Endothelial cell of umbilical vein (primary cell): Measurements from ENCODE around the gene USP47. TPM values are rescaled to one million over a fixed set of nuclear protein-coding genes. Genes with fewer than 3 reads are reported as not detected.

Experiments
- BruUV-seq: library from RNA; stranded (reverse); fragments of 400-500 nt; replicated peaks from 2 replicates; lab custom pipeline; 2021; lab: Mats Ljungman, UMichigan
- CTCF ChIA-PET: fragments of 300-600, 350-600 bp; sonication (Branson Sonifier 250); formaldehyde crosslinking; loops from one replicate; lab custom pipeline; 2021; ENCODE audit warnings: antibody characterized with exemption, inconsistent platforms; lab: Charles Lee
- POLR2A ChIA-PET: fragments of 300-600, 350-600 bp; sonication (Branson Sonifier 250); formaldehyde crosslinking; loops from one replicate; lab custom pipeline; 2021; ENCODE audit warnings: antibody characterized with exemption, inconsistent platforms; lab: Charles Lee
- DNase-seq: peaks from one replicate; pipeline ENCODE4 v3.0.0-alpha.2; 2011; ENCODE audit warnings: low read depth, low spot score
- FAIRE-seq: peaks from 2 replicates; lab custom pipeline; 2011; peaks lifted over from hg19 to GRCh38; lab: Jason Lieb, UNC
- H2AFZ ChIP-seq: 2 replicates; pipeline ENCODE4 v1.6.0; 2012; ENCODE audit warnings: low read depth, low read length, control low read depth, inconsistent platforms
- H3K27ac ChIP-seq: 2 replicates; pipeline ENCODE4 v1.5.1; 2011; ENCODE audit warnings: low read depth, mild to moderate bottlenecking, control low read depth, low read length, moderate library complexity; ENCODE audit not compliant: insufficient read depth
- H3K27me3 ChIP-seq, 2 experiments: 2 replicates each; pipeline versions ENCODE4 v1.6.0 to v1.6.1; 2011; ENCODE audit warnings: low read length in 2 of 2, mixed read lengths in 1 of 2; ENCODE audit not compliant: control insufficient read depth in 2 of 2, insufficient read depth in 2 of 2
- H3K36me3 ChIP-seq, 2 experiments: 2 replicates in 1 of 2; 3 replicates in 1 of 2; pipeline ENCODE4 v1.5.1; 2011; ENCODE audit warnings: low read length in 2 of 2, mild to moderate bottlenecking in 1 of 2, moderate library complexity in 1 of 2; ENCODE audit not compliant: control insufficient read depth in 2 of 2, insufficient read depth in 2 of 2; ENCODE audit errors: extremely low read depth in 1 of 2
- H3K4me1 ChIP-seq: 3 replicates; pipeline ENCODE4 v1.5.1; 2011; ENCODE audit warnings: mild to moderate bottlenecking, low read length; ENCODE audit not compliant: control insufficient read depth, insufficient read depth; ENCODE audit errors: extremely low read depth
- H3K4me2 ChIP-seq: 2 replicates; pipeline ENCODE4 v1.6.1; 2011; ENCODE audit warnings: low read length, control low read depth, mixed read lengths; ENCODE audit not compliant: insufficient read depth
- H3K4me3 ChIP-seq, 3 experiments: fragments of 200-600 bp in 1 of 3; sonication (generic), shearing (Covaris generic) in 1 of 3; replicated peaks in 1 of 3; 2 replicates each; pipeline ENCODE4 v1.5.1; 2011 to 2016; ENCODE audit warnings: control low read depth in 3 of 3, low read length in 3 of 3, mild to moderate bottlenecking in 2 of 3, inconsistent platforms in 1 of 3, low read depth in 1 of 3, moderate library complexity in 1 of 3; ENCODE audit not compliant: insufficient read depth in 1 of 3
- H3K79me2 ChIP-seq: 2 replicates; pipeline ENCODE4 v1.6.0; 2012; ENCODE audit warnings: low read length, inconsistent platforms; ENCODE audit not compliant: control insufficient read depth, insufficient read depth
- H3K9ac ChIP-seq: replicated peaks from 2 replicates; pipeline ENCODE3; 2011; ENCODE audit warnings: low read length, control low read depth; ENCODE audit not compliant: insufficient read depth; ENCODE audit errors: extremely low read depth
- H3K9me1 ChIP-seq: replicated peaks from 3 replicates; pipeline ENCODE4 v1.6.0; 2011; ENCODE audit warnings: mild to moderate bottlenecking, low read length; ENCODE audit not compliant: control insufficient read depth, insufficient read depth; ENCODE audit errors: extremely low read depth
- H3K9me3 ChIP-seq: replicated peaks from 2 replicates; pipeline ENCODE4 v1.5.1; 2012; ENCODE audit warnings: low read length, inconsistent platforms; ENCODE audit not compliant: control insufficient read depth, insufficient read depth
- H4K20me1 ChIP-seq: replicated peaks from 2 replicates; pipeline ENCODE3; 2011; ENCODE audit warnings: mild to moderate bottlenecking, low read length; ENCODE audit not compliant: control insufficient read depth, insufficient read depth; ENCODE audit errors: extremely low read depth
- EZH2 ChIP-seq: IDR thresholded peaks from 2 replicates; pipeline ENCODE4 v1.6.1; 2012; ENCODE audit warnings: borderline replicate concordance, low read depth, mild to moderate bottlenecking, moderate library complexity, low read length, inconsistent platforms; ENCODE audit not compliant: severe bottlenecking
- FOS ChIP-seq: IDR thresholded peaks from 2 replicates; pipeline ENCODE4 v1.6.1; 2011; ENCODE audit warnings: mild to moderate bottlenecking, low read length, moderate library complexity, borderline replicate concordance; ENCODE audit not compliant: insufficient read depth
- GATA2 ChIP-seq: IDR thresholded peaks from 2 replicates; pipeline ENCODE4 v1.7.0; 2011; ENCODE audit warnings: low read depth, mild to moderate bottlenecking, moderate library complexity, mixed read lengths, low read length; ENCODE audit not compliant: insufficient read length, insufficient read depth
- JUN ChIP-seq: IDR thresholded peaks from 2 replicates; pipeline ENCODE4 v1.6.1; 2011; ENCODE audit warnings: borderline replicate concordance, low read depth; ENCODE audit not compliant: insufficient read length, insufficient read depth
- MYC ChIP-seq: IDR thresholded peaks from one replicate; pipeline ENCODE4 v1.6.1; 2011; ENCODE audit warnings: mild to moderate bottlenecking, low read depth, low read length
- POLR2A ChIP-seq: IDR thresholded peaks from 2 replicates; pipeline ENCODE4 v1.6.1; 2012; ENCODE audit warnings: low read depth, mild to moderate bottlenecking, control low read depth, low read length
- POLR2AphosphoS5 ChIP-seq: IDR thresholded peaks from 2 replicates; pipeline ENCODE4 v1.6.1; 2012; ENCODE audit warnings: low read depth, mild to moderate bottlenecking, control low read depth, low read length, moderate library complexity; ENCODE audit not compliant: insufficient read depth
- dilution Hi-C: fragments of 300-500 bp; cut with MboI; formaldehyde crosslinking; loops from one replicate; pipeline ENCODE4 v1.15.0; 2019; ENCODE audit warnings: low sequenced_read_pairs; ENCODE audit not compliant: extremely low pct_ligation_motif_present
- intact Hi-C: fragments of 100-400 bp; cut with micrococcal nuclease; formaldehyde crosslinking; loops from one replicate; pipeline ENCODE4 v1.10.0; 2022
- polyA plus RNA-seq, 4 experiments: library from polyadenylated mRNA; depleted of rRNA in 3 of 4; stranded (reverse) in 3 of 4; unstranded in 1 of 4; fragments of >200 nt; gene quantifications; 2 replicates each; pipeline versions ENCODE4 v1.2.1 to v1.2.3, GENCODE V29; 2011 to 2012; ENCODE audit warnings: missing spikeins in 1 of 4
- total RNA-seq: library from RNA; stranded (reverse); gene quantifications from 2 replicates; pipeline ENCODE4 v1.2.3, GENCODE V29; 2021
- TF ChIP-seq, protein P1 (sequence below), 2 donors: IDR thresholded peaks; 1 replicate in 1 of 2; 2 replicates in 1 of 2; pipeline ENCODE4 v1.5.1; 2011; ENCODE audit warnings: low read length in 2 of 2, mild to moderate bottlenecking in 2 of 2, moderate library complexity in 2 of 2, control low read depth in 1 of 2, inconsistent platforms in 1 of 2, low read depth in 1 of 2; ENCODE audit not compliant: insufficient read depth in 1 of 2; ENCODE audit errors: extremely low read depth in 1 of 2
- TF ChIP-seq, protein P2 (sequence below): IDR thresholded peaks from 2 replicates; pipeline ENCODE4 v1.6.1; 2011; ENCODE audit not compliant: insufficient read depth, insufficient read length

Gene USP47
- total and polyA plus RNA-seq, 2 donors (not counting 3 experiments of a cell fraction or from before 2014, with no cell fraction given), result 7.8 to 38.0 TPM

DNA sequence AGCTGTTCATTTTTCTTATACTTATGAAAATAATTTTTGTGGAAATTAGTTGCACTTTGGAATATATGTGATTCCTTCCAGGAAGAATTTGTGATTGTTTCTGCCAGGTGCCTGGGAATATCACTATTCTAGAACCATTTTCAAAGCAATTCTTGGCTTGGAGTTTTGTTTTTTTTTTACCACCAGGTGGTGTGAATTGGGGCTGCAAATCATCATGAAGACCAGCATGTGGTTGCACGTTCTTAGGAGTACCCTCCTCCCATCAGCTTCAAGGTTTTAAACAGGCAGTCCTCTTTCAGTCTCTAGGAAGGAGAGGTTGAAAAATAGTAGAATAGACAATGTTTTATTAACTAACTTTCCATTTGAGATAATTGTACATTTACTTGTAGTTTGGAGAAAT lies 25.9 kb downstream of the USP47 start:
- no peak overlapping the region for H3K27ac ChIP-seq
- no peak overlapping the region for H3K9ac ChIP-seq
- intact Hi-C loops, result loop anchor here (5.0 kb wide), 1 partner anchor 45 kb away; no protein-coding TSS in a partner anchor
- no peak overlapping the region for H2AFZ ChIP-seq
- DNase-seq (no peak), FAIRE-seq (no peak)
- H3K4me1 ChIP-seq, result no peaks in the 10 kb centered on the region
- H3K9me3 ChIP-seq, result no peaks in the 10 kb centered on the region
- H4K20me1 ChIP-seq, result peaks cover 12% of the 10 kb centered on the region
- ChIA-PET CTCF (no interaction called here), POLR2A (no interaction called here)
- H3K36me3 ChIP-seq, result no peaks in the 10 kb centered on the region
- H3K4me3 ChIP-seq, result no peak overlapping the region
- peaks cover 6% of the 10 kb centered on the region for H3K9me1 ChIP-seq
- dilution Hi-C loops, result no loop called here
- H3K4me2 ChIP-seq, result no peak overlapping the region
- H3K79me2 ChIP-seq, result peaks cover 91% of the 10 kb centered on the region
- no peaks in the 10 kb centered on the region for H3K27me3 ChIP-seq
- BruUV-seq, result no TSS peak
- no peak for TF ChIP-seq POLR2A
- no peak for TF ChIP-seq JUN
- TF ChIP-seq GATA2, result no peak
- no peak for TF ChIP-seq EZH2
- no peak for TF ChIP-seq POLR2AphosphoS5
- TF ChIP-seq, protein P1, sequence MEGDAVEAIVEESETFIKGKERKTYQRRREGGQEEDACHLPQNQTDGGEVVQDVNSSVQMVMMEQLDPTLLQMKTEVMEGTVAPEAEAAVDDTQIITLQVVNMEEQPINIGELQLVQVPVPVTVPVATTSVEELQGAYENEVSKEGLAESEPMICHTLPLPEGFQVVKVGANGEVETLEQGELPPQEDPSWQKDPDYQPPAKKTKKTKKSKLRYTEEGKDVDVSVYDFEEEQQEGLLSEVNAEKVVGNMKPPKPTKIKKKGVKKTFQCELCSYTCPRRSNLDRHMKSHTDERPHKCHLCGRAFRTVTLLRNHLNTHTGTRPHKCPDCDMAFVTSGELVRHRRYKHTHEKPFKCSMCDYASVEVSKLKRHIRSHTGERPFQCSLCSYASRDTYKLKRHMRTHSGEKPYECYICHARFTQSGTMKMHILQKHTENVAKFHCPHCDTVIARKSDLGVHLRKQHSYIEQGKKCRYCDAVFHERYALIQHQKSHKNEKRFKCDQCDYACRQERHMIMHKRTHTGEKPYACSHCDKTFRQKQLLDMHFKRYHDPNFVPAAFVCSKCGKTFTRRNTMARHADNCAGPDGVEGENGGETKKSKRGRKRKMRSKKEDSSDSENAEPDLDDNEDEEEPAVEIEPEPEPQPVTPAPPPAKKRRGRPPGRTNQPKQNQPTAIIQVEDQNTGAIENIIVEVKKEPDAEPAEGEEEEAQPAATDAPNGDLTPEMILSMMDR (IDR thresholded peaks at IDR 0.05; ENCODE audit: extremely low read depth in 1 of 2, insufficient read depth in 1 of 2, low read depth in 1 of 2, low read length in 2 of 2), result no peak
- no peak for TF ChIP-seq FOS
- TF ChIP-seq, protein P2, sequence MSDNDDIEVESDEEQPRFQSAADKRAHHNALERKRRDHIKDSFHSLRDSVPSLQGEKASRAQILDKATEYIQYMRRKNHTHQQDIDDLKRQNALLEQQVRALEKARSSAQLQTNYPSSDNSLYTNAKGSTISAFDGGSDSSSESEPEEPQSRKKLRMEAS, result no peak
- TF ChIP-seq MYC, result no peak
